ENCODE measurements around the gene FAM114A2. TPM values are rescaled to one million over a fixed set of nuclear protein-coding genes. Genes with fewer than 3 reads are reported as not detected.
"Not testable (repeated sequence)": the region's sequence is repeated elsewhere in the genome, so short reads cannot be mapped to it uniquely, and the experiment has no call there.

FAM114A2 gene
- total and polyA plus RNA-seq, 11 donors, result 6.1 to 39.0 (median 33.4) TPM

GRCh38 chr5:154025951-154026350 is 12.8 kb downstream of the FAM114A2 start:
- H3K9me3 ChIP-seq, result no peaks in the 10 kb centered on the region
- no peak overlapping the region for H3K27ac ChIP-seq
- no peak overlapping the region for H3K4me3 ChIP-seq
- TF ChIP-seq, protein P1, sequence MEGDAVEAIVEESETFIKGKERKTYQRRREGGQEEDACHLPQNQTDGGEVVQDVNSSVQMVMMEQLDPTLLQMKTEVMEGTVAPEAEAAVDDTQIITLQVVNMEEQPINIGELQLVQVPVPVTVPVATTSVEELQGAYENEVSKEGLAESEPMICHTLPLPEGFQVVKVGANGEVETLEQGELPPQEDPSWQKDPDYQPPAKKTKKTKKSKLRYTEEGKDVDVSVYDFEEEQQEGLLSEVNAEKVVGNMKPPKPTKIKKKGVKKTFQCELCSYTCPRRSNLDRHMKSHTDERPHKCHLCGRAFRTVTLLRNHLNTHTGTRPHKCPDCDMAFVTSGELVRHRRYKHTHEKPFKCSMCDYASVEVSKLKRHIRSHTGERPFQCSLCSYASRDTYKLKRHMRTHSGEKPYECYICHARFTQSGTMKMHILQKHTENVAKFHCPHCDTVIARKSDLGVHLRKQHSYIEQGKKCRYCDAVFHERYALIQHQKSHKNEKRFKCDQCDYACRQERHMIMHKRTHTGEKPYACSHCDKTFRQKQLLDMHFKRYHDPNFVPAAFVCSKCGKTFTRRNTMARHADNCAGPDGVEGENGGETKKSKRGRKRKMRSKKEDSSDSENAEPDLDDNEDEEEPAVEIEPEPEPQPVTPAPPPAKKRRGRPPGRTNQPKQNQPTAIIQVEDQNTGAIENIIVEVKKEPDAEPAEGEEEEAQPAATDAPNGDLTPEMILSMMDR (IDR thresholded peaks at IDR 0.05), result no peak
- no peak for TF ChIP-seq POLR2A (IDR thresholded peaks at IDR 0.05)
- ATAC-seq, result no peak
- peaks cover 0 to 75% (median 51%) of the 10 kb centered on the region in 9 donors for H3K36me3 ChIP-seq
- no peaks in the 10 kb centered on the region for H3K27me3 ChIP-seq
- H3K4me1 ChIP-seq, result no peaks in the 10 kb centered on the region
- intact Hi-C loops (cut with DNase I), result no loop called here
- no peak for DNase-seq

- intact Hi-C loops (cut with DNase I); H3K4me1 ChIP-seq; H3K4me3 ChIP-seq; H3K27me3 ChIP-seq; DNase-seq; H3K27ac ChIP-seq; H3K9me3 ChIP-seq; ATAC-seq: not testable (repeated sequence)
- peaks cover 0 to 35% (median 16%) of the 10 kb centered on the region in 9 donors for H3K36me3 ChIP-seq
- 95 to 100% (median 97%) methylated on average over 1 of the region's 1 CpG for WGBS, 4 donors
Observed at GRCh38 chr5:154018919-154019318, 19.8 kb downstream of the FAM114A2 start.

- H3K27me3 ChIP-seq, result no peaks in the 10 kb centered on the region
- peak; percentile 15 to 57 (median 38) for DNase-seq
- TF ChIP-seq POLR2A (IDR thresholded peaks at IDR 0.05), result no peak
- TF ChIP-seq, protein P1 (IDR thresholded peaks at IDR 0.05), result no peak
- H3K27ac ChIP-seq, result peak overlapping the region in 11 of 12 donors; percentile 2 to 71 (median 58)
- intact Hi-C loops (cut with DNase I), result no loop called here
- WGBS, 4 donors, result 53 to 61% (median 55%) methylated on average over 4 of the region's 4 CpGs
- no peak overlapping the region for H3K4me3 ChIP-seq
- peaks cover 0 to 43% (median 23%) of the 10 kb centered on the region in 9 donors for H3K36me3 ChIP-seq
- ATAC-seq, result peak; percentile 37 to 89 (median 56)
- peaks cover 0 to 3% (median 0%) of the 10 kb centered on the region in 12 donors for H3K9me3 ChIP-seq
- peaks cover 0 to 15% (median 0%) of the 10 kb centered on the region in 12 donors for H3K4me1 ChIP-seq
Observed at GRCh38 chr5:154015071-154015693, 23.5 kb downstream of the FAM114A2 start.

- peaks cover 0 to 34% (median 22%) of the 10 kb centered on the region in 9 donors for H3K36me3 ChIP-seq
- ATAC-seq, result peak in 1 of 4 donors; percentile 35
- WGBS, 4 donors, result 25 to 52% (median 32%) methylated on average over 3 of the region's 3 CpGs
Observed at GRCh38 chr5:154010660-154011059, 28.1 kb downstream of the FAM114A2 start.

More at GRCh38 chr5:154010660-154011059, 28.1 kb downstream of the FAM114A2 start:
- Histone ChIP-seq H3K9me3 (no peaks in the 10 kb centered on the region), H3K4me1 (peaks cover 0 to 16% (median 0%) of the 10 kb centered on the region in 12 donors), H3K27me3 (no peaks in the 10 kb centered on the region), H3K4me3 (no peak overlapping the region), H3K27ac (no peak overlapping the region)
- DNase-seq, result no peak
- intact Hi-C loops (cut with DNase I), result no loop called here
- no peak for TF ChIP-seq POLR2A (IDR thresholded peaks at IDR 0.05)
- TF ChIP-seq, protein P1 (IDR thresholded peaks at IDR 0.05), result no peak

All from heart left ventricle (tissue), 16 donors.